T47D (cell line): ENCODE results near the gene PAM.

ENCODE experiments used
- DNase-seq, 2 experiments: peaks; one replicate each; pipeline versions ENCODE4 v3.0.0 to v3.0.0-alpha.2; 2011 to 2012; ENCODE audit warnings: low read depth in 1 of 2, low spot score in 1 of 2
- JUND ChIP-seq: IDR thresholded peaks from 2 replicates; pipeline ENCODE4 v1.6.1; 2012; ENCODE audit warnings: low read depth
- in situ Hi-C: cut with HindIII; loops from 2 replicates; pipeline ENCODE4 v1.10.0; 2016; ENCODE audit warnings: low sequenced_read_pairs, low pct_unique_long_range_greater_than_20kb

Gene PAM

GRCh38 chr5:102795526-102795925 is 40.4 kb downstream of the PAM start:
- TF ChIP-seq JUND, result no peak
- no peak for DNase-seq
- in situ Hi-C loops, result no loop called here

- DNase-seq, result peak in 1 of 2 experiments; percentile 10
- no peak for TF ChIP-seq JUND
- in situ Hi-C loops, result no loop called here
Observed at GRCh38 chr5:102796009-102796408, 40.9 kb downstream of the PAM start.

DNA sequence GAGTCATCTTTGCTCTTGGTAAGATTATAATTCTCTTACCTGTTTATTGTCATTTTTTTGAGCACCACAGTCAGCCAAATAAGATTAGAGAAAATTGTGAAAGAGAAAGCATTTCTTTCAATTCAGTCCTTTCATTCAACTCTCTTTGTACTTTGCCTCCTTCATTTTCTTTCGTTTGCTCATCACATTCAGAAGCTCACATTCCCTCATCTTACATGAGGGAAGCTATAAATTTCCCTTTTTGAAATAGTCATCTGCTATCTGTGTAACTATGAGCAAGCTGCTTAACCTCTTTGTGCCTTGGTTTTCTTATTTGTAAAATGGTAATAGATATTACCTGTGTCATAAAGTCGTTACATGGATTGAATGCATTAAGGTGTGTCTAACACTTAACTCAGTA is 41.4 kb downstream of the PAM start:
- no peak for DNase-seq
- no peak for TF ChIP-seq JUND
- in situ Hi-C loops, result no loop called here

GRCh38 chr5:102797322-102797884 is 42.3 kb downstream of the PAM start:
- in situ Hi-C loops, result no loop called here
- DNase-seq, result no peak
- no peak for TF ChIP-seq JUND

DNA sequence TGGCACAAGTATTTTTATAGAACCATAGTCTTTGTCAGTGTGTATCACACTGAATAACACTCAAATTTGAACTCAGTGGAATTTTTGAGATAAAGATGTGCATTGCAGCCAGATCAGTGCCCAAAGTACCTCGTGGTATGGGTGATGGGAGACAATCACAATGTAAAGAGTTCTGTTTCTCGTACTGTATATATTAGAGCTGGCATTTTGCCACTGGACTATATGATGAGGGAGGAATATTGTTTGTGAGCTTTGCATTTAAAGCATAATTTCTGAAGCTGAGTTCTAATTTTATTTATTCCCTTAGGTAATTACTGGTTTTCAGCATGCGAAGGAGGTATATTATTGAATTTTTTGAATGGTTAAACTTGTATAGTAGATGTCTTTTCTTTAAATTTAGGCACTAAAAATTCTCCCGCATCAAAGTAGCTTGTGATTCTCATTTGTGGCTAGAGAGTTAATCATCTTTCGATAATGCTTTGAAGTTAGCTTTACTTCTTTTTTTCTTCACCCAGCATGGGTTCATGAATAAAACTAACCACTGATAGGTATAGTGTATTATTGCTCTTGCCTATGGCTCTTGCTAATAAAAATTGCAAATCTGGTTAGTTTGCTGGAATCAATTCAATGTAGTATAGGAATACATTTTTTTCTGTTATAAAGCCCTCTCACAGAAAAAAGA is 43.1 kb downstream of the PAM start:
- no peak for DNase-seq
- in situ Hi-C loops, result no loop called here
- TF ChIP-seq JUND, result no peak

- in situ Hi-C loops, result no loop called here
- no peak for DNase-seq
- TF ChIP-seq JUND, result no peak
Observed at GRCh38 chr5:102799017-102799416, 43.9 kb downstream of the PAM start.

DNA sequence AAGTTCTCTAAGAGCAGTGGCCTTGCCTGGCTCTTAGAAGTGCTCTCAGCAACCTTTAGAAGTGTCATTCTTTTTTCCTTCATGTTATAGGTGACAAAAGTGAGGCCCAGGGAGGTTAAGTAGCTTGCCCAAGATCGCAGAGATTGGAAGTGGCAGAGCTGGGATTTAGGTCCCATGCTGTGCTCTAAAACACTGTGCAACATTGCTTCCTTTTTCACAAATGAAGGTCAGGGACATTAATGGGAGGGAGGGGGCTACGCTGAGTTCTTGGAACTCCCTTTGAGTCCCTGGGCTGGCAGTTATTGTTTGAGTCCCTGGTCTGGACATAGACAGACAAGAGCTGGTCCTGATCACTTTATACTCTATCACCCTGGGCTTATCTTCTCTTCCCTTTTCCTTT is 45.3 kb downstream of the PAM start:
- in situ Hi-C loops, result no loop called here
- DNase-seq, result no peak
- no peak for TF ChIP-seq JUND

- no peak for DNase-seq
- in situ Hi-C loops, result no loop called here
Observed at GRCh38 chr5:102801371-102801770, 46.3 kb downstream of the PAM start.

DNA sequence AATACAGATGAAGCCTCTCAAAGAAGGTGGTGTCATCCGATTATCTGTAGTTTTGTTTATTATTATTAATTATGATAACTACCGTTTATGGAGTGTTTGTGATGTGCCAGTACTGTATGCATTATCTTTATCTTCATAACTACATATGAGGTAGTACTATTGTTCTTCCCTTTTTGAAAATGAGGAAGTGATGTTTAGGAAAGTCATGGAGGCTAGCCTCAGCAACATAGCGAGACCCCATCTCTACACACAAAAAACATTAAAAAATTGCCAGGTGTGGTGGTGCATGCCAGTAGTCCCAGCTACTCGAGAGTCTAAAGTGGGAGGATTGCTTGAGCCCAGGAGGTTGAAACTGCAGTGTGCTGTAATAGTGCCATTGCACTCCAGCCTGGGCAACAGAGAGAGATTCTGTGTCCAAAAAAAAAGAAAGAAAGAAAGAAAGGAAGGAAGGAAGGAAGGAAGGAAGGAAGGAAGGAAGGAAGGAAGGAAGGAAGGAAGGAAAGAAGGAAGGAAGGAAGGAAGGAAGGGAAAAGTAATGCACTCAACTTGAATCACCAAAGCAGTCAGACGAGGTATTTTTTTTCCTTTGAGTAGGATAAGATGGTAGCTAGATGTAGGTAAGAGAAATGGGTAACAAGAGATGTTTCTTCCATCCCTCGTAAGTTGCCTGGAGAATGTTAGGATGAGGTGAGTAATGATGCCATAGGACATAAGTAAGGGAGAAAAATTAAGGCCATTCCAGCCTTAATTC is 47.8 kb downstream of the PAM start:
- in situ Hi-C loops, result no loop called here
- no peak for TF ChIP-seq JUND
- no peak for DNase-seq

More at GRCh38 chr5:102801371-102801770, 46.3 kb downstream of the PAM start:
- no peak for TF ChIP-seq JUND

GRCh38 chr5:102807878-102808502 is 52.9 kb downstream of the PAM start:
- no peak for TF ChIP-seq JUND
- in situ Hi-C loops, result no loop called here
- no peak for DNase-seq

- no peak for DNase-seq
- in situ Hi-C loops, result no loop called here
- no peak for TF ChIP-seq JUND
Observed at GRCh38 chr5:102809033-102809432, 53.9 kb downstream of the PAM start.

DNA sequence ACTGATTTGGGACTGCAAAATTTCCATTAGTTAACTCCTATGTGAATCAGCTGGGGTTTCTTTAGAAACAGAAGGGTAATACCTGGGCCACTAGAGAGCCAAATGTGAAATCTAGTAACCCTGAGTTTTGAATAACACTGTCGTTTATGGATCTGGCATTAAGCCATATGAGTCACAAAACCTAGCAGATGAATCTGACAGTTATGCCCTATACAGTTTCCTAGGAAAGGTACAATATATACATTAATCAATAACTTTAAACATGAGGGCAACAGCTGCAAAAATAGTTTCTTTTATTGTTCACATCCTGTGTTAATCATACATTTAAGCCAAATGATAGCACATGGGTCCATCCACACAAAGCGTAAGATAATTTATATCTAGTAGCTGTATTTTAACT is 56.9 kb downstream of the PAM start:
- in situ Hi-C loops, result no loop called here
- TF ChIP-seq JUND, result no peak
- DNase-seq, result no peak

- TF ChIP-seq JUND, result no peak
- in situ Hi-C loops, result no loop called here
- no peak for DNase-seq
Observed at GRCh38 chr5:102813740-102814139, 58.6 kb downstream of the PAM start.
